GM20000 (cell line): ENCODE results near the gene TPRA1.

Experiments used
- DNase-seq: peaks from one replicate; pipeline ENCODE4 v3.0.0; 2012; ENCODE audit warnings: low spot score
- CTCF ChIP-seq: IDR thresholded peaks from 2 replicates; pipeline ENCODE4 v1.5.1; 2012; ENCODE audit warnings: mild to moderate bottlenecking, control low read depth; ENCODE audit errors: extremely low read depth, missing control alignments

TPRA1 gene

GRCh38 chr3:127598841-127599570 lies 8.5 kb upstream of the TPRA1 start:
- no peak for DNase-seq
- no peak for TF ChIP-seq CTCF

GRCh38 chr3:127597020-127597771 lies 6.7 kb upstream of the TPRA1 start:
- no peak for DNase-seq
- TF ChIP-seq CTCF, result no peak

- no peak for DNase-seq
- no peak for TF ChIP-seq CTCF
Observed at GRCh38 chr3:127595303-127595702, 4.8 kb upstream of the TPRA1 start.

- no peak for TF ChIP-seq CTCF
- no peak for DNase-seq
Observed at GRCh38 chr3:127593178-127593577, 2.6 kb upstream of the TPRA1 start.

- peak; percentile 80 for DNase-seq
- TF ChIP-seq CTCF, result no peak
Observed at GRCh38 chr3:127590282-127590592, 296 bp downstream of the TPRA1 start.

GRCh38 chr3:127589600-127590281 lies 792 bp downstream of the TPRA1 start:
- no peak for DNase-seq
- no peak for TF ChIP-seq CTCF
